ENCODE measurements around the gene OLFML2B. TPM values are rescaled to one million over a fixed set of nuclear protein-coding genes. Genes with fewer than 3 reads are reported as not detected.

OLFML2B gene
- polyA plus RNA-seq, 1 of the 3 experiments (the other 2 are of a cell fraction), result 7.3 TPM

GRCh38 chr1:161972828-161973227, 50.8 kb downstream of the OLFML2B start (continued):
- TF ChIP-seq FOXJ3 (CRISPR knock-in tag; IDR thresholded peaks at IDR 0.05), result no peak
- no peak for TF ChIP-seq GABPA (IDR thresholded peaks at IDR 0.05; ENCODE audit: low read depth)

- ChIA-PET CTCF (interaction anchor here (1.2 to 1.4 kb wide), 2 partner anchors 9 to 66 kb away, joined by 4 read pairs; no protein-coding TSS in a partner anchor), POLR2A (no interaction called here)
- H2AFZ ChIP-seq (ENCODE audit: low read depth), result no peak overlapping the region
- no peaks in the 10 kb centered on the region for H3K27me3 ChIP-seq (ENCODE audit: insufficient read depth)
- no peak overlapping the region for H3K4me3 ChIP-seq (ENCODE audit: low read depth in 2 of 2, low read length in 1 of 2)
- no peak overlapping the region for H3K4me2 ChIP-seq
- peaks cover 0 to 2% of the 10 kb centered on the region in 2 experiments; a peak in 1 of 4 replicates for H3K4me1 ChIP-seq (ENCODE audit: control insufficient read depth in 1 of 2, insufficient read depth in 2 of 2, low read depth in 1 of 2, low read length in 1 of 2)
- TF ChIP-seq SIN3A (IDR thresholded peaks at IDR 0.05; ENCODE audit: borderline replicate concordance, low read depth, low read length) (no peak), TCF12 (IDR thresholded peaks at IDR 0.05) (no peak), MEF2A (IDR thresholded peaks at IDR 0.05; ENCODE audit: borderline replicate concordance, low read depth) (no peak), TEAD4 (IDR thresholded peaks at IDR 0.05; ENCODE audit: borderline replicate concordance, insufficient read depth) (no peak), CHD2 (IDR thresholded peaks at IDR 0.05; ENCODE audit: low read length, partially characterized antibody) (no peak), FOXM1 (IDR thresholded peaks at IDR 0.05; ENCODE audit: low read depth) (no peak), FOSL2 (IDR thresholded peaks at IDR 0.05; ENCODE audit: borderline replicate concordance, low read depth) (no peak), POLR2AphosphoS5 (IDR thresholded peaks at IDR 0.05; ENCODE audit: low read depth, low read length) (no peak), ELF1 (IDR thresholded peaks at IDR 0.05) (no peak), ZBTB33 (IDR thresholded peaks at IDR 0.05; ENCODE audit: borderline replicate concordance, low read depth) (no peak), USF1 (IDR thresholded peaks at IDR 0.05; ENCODE audit: borderline replicate concordance, low read depth) (no peak), NRF1 (IDR thresholded peaks at IDR 0.05; ENCODE audit: low read depth, low read length) (no peak), IRF3 (IDR thresholded peaks at IDR 0.05; ENCODE audit: low read depth, low read length) (no peak), RAD21 (IDR thresholded peaks at IDR 0.05; ENCODE audit: low read length) (no peak), USF2 (IDR thresholded peaks at IDR 0.05; ENCODE audit: borderline replicate concordance, low read depth, low read length) (no peak)
- no peaks in the 10 kb centered on the region for H3K9me2 ChIP-seq
- 83% methylated on average over 1 of the region's 3 CpGs for WGBS (ENCODE audit: low lambda C conversion rate)
- H3K27ac ChIP-seq (ENCODE audit: low read depth in 2 of 2, low read length in 1 of 2), result no peak overlapping the region
- no peaks in the 10 kb centered on the region for H3K79me2 ChIP-seq (ENCODE audit: insufficient read depth)
- H3F3A ChIP-seq (replicated peaks; ENCODE audit: insufficient read depth), result no peaks in the 10 kb centered on the region
- DNase-seq, result no peak
- H3K36me3 ChIP-seq (replicated peaks in 1 of 2; ENCODE audit: control insufficient read depth in 1 of 2, insufficient read depth in 2 of 2, low read length in 1 of 2), result no peaks in the 10 kb centered on the region
- H4K20me1 ChIP-seq (ENCODE audit: insufficient read depth), result no peaks in the 10 kb centered on the region
- no peaks in the 10 kb centered on the region for H3K9me3 ChIP-seq
- H3K9ac ChIP-seq, result no peak overlapping the region
Observed at GRCh38 chr1:161970633-161971032, 53.0 kb downstream of the OLFML2B start.

Data from SK-N-SH (cell line).